Effector memory CD4-positive, alpha-beta T cell (primary cell): ENCODE measurements around the gene KPNA4.

Experiments used
- DNase-seq, 3 donors: peaks; one replicate each; pipeline ENCODE4 v3.0.0-alpha.2; 2020
- H3K27ac ChIP-seq: 2 replicates; pipeline ENCODE4 v1.7.0; 2013; ENCODE audit warnings: mild to moderate bottlenecking, low read length, moderate library complexity; ENCODE audit not compliant: insufficient read depth, poor library complexity, severe bottlenecking
- H3K27me3 ChIP-seq: replicated peaks from 2 replicates; pipeline ENCODE4 v1.7.0; 2013; ENCODE audit warnings: mild to moderate bottlenecking, low read length; ENCODE audit not compliant: insufficient read depth, control insufficient read depth, poor library complexity, severe bottlenecking
- H3K36me3 ChIP-seq: 2 replicates; pipeline ENCODE4 v1.7.0; 2013; ENCODE audit warnings: mild to moderate bottlenecking, low read length, moderate library complexity; ENCODE audit not compliant: control insufficient read depth, insufficient read depth
- H3K4me1 ChIP-seq: 2 replicates; pipeline ENCODE4 v1.7.0; 2013; ENCODE audit warnings: low read length, mild to moderate bottlenecking; ENCODE audit not compliant: control insufficient read depth, insufficient read depth, poor library complexity, severe bottlenecking
- H3K4me3 ChIP-seq: 2 replicates; pipeline ENCODE4 v1.7.0; 2013; ENCODE audit warnings: low read length, low read depth, mild to moderate bottlenecking; ENCODE audit not compliant: insufficient read depth, poor library complexity, severe bottlenecking
- H3K9me3 ChIP-seq: 2 replicates; pipeline ENCODE4 v1.7.0; 2013; ENCODE audit warnings: mild to moderate bottlenecking, low read length, moderate library complexity; ENCODE audit not compliant: control insufficient read depth

KPNA4 gene

DNA sequence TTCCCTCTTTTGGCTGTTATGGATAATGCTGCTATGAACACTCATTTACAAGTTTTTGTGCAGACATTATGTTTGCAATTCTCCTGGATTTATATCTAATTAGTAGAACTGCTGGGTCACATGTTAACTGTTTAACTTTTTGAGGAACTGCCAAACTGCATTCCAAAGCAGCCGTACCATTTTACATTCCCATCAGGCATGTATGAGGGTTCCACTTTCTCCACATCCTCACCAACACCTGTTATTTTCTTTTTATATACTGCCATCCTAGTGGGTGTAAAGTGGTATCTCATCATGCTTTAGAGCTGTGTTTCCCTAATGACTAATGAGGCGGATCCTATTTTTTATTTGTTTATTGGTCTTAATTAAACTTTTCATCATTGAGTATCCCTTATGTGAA is 9.2 kb downstream of the KPNA4 start:
- Histone ChIP-seq H3K27me3 (no peaks in the 10 kb centered on the region), H3K36me3 (no peaks in the 10 kb centered on the region), H3K4me3 (no peak overlapping the region), H3K27ac (no peak overlapping the region), H3K9me3 (no peaks in the 10 kb centered on the region), H3K4me1 (peaks cover under 1% of the 10 kb centered on the region)
- DNase-seq = no peak

DNA sequence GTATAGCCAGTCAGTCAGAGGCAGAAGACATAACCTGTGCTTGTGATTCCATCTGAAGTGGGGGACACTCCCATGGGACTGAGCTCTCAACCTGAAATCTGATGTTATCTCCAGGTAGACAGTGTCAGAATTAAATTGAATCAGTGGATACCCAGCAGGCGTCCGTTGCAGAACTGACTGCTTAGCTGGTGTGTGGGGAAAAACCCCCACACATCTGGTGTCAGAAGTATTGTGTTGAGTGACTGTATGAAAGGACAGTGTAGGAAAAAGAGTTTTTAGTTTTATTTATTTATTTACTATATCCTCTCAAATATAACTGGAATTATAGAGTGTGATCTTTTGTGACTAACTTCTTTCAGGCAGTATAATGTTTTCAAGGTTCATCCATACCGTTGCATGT is 10.4 kb downstream of the KPNA4 start:
- H3K27ac ChIP-seq = no peak overlapping the region
- no peak overlapping the region for H3K4me3 ChIP-seq
- no peaks in the 10 kb centered on the region for H3K4me1 ChIP-seq

DNA sequence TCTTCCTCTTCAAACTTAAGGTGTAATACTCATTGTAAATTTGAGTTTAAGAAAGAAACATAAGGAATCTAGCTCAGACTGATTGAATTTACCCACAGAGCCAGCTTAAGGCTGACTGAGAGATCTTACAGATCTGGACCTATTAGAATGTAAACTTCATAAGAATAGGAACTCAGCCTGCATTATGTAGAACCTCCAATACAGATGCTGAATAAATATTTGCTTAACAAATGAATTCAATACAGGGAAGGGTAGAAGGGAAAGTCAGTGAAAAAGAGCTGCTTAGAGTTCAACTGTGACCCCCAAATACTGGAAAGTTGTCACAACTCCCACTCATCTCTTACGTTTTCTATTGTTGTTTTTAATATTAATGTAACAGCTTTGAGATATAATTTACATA is 11.5 kb downstream of the KPNA4 start:
- Histone ChIP-seq H3K4me3 (no peak overlapping the region), H3K9me3 (no peaks in the 10 kb centered on the region), H3K36me3 (no peaks in the 10 kb centered on the region), H3K27ac (no peak overlapping the region), H3K4me1 (no peaks in the 10 kb centered on the region), H3K27me3 (no peaks in the 10 kb centered on the region)
- DNase-seq = no peak

More for the DNA sequence above, 10.4 kb downstream of the KPNA4 start:
- no peak for DNase-seq
- Histone ChIP-seq H3K27me3 (no peaks in the 10 kb centered on the region), H3K36me3 (no peaks in the 10 kb centered on the region), H3K9me3 (no peaks in the 10 kb centered on the region)

DNA sequence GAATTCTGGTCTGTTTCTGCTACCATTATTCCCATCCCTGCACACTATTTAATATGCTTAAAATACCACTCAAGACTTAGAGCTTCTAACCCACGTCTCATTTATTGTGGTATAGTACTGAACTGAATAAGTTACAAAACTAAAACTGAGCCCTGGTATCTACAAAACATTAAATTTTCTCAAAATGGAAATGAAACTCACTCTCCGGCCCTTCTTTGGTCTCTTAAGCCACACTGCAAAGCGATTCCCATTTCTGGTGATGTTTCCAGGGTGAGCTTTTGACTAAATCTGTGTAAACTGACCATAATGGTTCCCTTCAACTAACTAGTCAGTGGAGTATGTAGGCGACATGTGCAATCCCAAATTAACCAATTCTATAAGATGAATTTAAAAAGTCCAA is 18.6 kb downstream of the KPNA4 start:
- Histone ChIP-seq H3K4me3 (no peak overlapping the region), H3K27ac (no peak overlapping the region), H3K36me3 (no peaks in the 10 kb centered on the region), H3K9me3 (no peaks in the 10 kb centered on the region), H3K27me3 (no peaks in the 10 kb centered on the region), H3K4me1 (no peaks in the 10 kb centered on the region)
- DNase-seq = no peak

DNA sequence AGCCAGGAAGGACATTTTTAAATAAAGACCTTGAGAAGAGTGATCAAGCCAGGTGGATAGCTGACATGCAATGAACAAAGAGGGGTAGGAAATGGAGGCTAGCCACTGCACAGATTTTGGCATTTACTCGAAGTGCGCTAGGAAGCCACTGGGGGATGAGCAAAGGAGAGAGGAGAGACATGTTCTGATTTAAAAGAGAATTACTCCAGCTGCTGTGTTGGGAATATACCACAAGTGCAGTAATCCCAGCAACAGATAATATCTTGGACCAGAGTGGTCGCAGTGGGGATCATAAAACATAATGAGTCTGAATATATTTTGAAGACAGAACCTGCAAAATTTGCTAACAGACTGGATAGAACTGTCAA is 19.9 kb downstream of the KPNA4 start:
- peaks cover 3% of the 10 kb centered on the region for H3K4me1 ChIP-seq

DNA sequence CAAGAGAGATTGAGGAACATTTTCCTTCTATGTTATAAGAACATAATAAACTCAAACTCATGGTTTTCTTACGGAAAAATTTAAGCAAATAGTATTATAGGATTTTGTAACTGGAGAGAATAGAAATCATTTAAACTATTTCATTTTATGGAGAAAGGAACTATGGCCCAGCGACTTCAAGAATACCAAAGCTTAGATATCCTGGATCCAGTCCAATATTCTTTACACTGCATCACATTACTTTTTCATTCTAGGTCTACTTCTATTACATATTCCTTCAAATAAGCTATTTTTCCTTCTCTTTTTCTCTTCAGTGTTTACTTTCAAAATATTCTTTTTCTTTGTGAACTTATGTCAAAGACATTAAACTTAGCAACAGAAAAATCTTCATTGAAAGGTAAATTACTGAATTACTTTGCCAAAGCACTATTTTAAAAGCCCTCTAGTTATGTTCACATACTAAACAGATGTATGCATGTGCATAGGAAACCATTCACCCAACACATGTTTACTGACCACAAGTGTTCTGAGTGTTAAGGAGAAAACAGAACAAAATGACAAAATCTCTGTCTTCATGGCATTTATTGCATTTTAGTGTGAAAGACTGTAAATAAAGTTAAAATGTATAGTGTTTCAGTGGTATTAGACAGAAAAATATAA is 20.4 kb downstream of the KPNA4 start:
- H3K9me3 ChIP-seq = no peaks in the 10 kb centered on the region
- H3K4me3 ChIP-seq = no peak overlapping the region
- no peaks in the 10 kb centered on the region for H3K27me3 ChIP-seq
- no peaks in the 10 kb centered on the region for H3K36me3 ChIP-seq
- H3K27ac ChIP-seq = no peak overlapping the region
- H3K4me1 ChIP-seq = peaks cover 4% of the 10 kb centered on the region
- no peak for DNase-seq

More for the DNA sequence above, 19.9 kb downstream of the KPNA4 start:
- no peaks in the 10 kb centered on the region for H3K27me3 ChIP-seq
- H3K4me3 ChIP-seq = no peak overlapping the region
- no peaks in the 10 kb centered on the region for H3K9me3 ChIP-seq
- no peak for DNase-seq
- H3K27ac ChIP-seq = no peak overlapping the region
- no peaks in the 10 kb centered on the region for H3K36me3 ChIP-seq

DNA sequence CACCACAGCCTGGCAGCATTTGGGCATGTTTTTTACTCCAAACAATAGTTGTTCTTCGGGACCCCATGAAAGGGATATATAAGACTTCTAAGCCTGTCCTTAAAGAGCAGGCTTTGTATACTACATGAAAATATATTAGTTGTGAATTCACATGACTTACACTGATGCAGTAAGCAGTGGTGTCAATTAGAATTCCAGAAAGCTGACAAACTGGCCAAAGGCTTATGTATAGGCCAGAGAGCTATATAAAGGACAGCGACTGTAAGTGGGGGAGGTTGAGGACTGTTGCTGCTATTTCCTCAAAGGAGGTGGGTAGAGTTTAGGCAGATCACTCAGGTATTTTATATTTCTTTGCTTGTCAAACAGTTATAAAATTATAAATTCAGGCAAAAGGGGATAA is 24.8 kb downstream of the KPNA4 start:
- DNase-seq = no peak
- no peaks in the 10 kb centered on the region for H3K27me3 ChIP-seq
- no peak overlapping the region for H3K4me3 ChIP-seq
- H3K4me1 ChIP-seq = peaks cover 4% of the 10 kb centered on the region
- no peak overlapping the region for H3K27ac ChIP-seq
- no peaks in the 10 kb centered on the region for H3K36me3 ChIP-seq
- H3K9me3 ChIP-seq = no peaks in the 10 kb centered on the region

DNA sequence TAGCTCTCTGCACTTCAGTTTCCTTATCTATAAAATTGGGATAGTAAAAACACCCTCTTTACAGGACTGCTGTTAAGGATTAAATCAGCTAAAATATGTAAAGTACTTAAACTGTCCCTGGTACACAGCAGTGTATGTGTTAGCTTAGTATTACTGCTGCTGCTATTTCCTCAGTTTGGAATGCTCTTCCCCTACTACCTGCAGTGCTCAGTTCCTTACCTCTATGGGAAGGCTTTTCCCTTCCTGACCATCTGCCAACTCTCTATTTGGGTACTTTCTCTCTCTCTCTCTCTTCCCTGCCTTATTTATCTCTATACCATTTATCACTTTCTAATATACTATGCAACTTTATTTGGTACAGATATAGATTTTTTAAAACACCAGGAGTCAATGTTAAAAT is 26.5 kb downstream of the KPNA4 start:
- no peaks in the 10 kb centered on the region for H3K27me3 ChIP-seq
- peaks cover 4% of the 10 kb centered on the region for H3K4me1 ChIP-seq
- H3K27ac ChIP-seq = no peak overlapping the region
- no peaks in the 10 kb centered on the region for H3K9me3 ChIP-seq
- DNase-seq = no peak
- H3K36me3 ChIP-seq = peaks cover 8% of the 10 kb centered on the region
- no peak overlapping the region for H3K4me3 ChIP-seq

DNA sequence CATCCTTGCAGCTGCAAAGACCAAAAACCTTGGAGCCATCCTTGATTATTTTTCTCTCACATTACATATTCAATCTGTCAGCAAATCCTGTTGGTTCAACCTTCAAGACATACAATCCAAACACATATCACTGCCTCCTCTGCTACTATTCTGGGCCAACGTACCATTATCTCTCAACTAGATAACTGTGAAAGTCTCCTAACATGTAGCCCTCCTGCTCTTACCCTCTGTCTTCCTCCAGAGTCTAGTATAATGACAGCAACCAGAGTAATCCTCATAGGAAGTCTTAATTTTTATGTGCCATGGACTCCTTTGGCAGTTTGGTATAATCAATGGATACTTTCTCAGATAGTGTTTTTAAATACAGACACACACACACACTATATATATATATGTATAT is 27.6 kb downstream of the KPNA4 start:
- no peak overlapping the region for H3K27ac ChIP-seq
- peaks cover 9% of the 10 kb centered on the region for H3K36me3 ChIP-seq
- no peaks in the 10 kb centered on the region for H3K9me3 ChIP-seq

DNA sequence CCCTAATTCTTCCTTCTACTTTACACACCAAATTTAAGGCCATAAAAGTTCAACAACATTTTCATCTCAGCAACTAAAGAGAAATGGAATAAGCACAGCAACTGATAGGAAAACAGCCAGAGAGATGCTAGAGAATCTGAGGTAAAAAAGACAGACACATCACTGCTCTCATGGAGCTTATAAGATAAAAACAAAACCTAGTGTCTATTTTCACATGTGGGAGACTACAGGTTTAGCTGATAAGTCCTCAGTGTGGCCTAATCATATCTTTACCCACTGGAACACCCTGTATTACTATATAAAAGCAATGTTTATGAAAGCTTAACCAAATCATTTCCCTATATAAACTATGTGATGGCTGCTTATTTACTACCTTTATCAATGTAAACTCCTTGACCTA is 33.0 kb downstream of the KPNA4 start:
- no peak for DNase-seq
- no peak overlapping the region for H3K4me3 ChIP-seq
- no peaks in the 10 kb centered on the region for H3K27me3 ChIP-seq
- peaks cover 36% of the 10 kb centered on the region for H3K36me3 ChIP-seq
- no peaks in the 10 kb centered on the region for H3K4me1 ChIP-seq
- no peak overlapping the region for H3K27ac ChIP-seq
- H3K9me3 ChIP-seq = no peaks in the 10 kb centered on the region

More for the DNA sequence above, 27.6 kb downstream of the KPNA4 start:
- DNase-seq = no peak
- Histone ChIP-seq H3K27me3 (no peaks in the 10 kb centered on the region), H3K4me3 (no peak overlapping the region), H3K4me1 (peaks cover 4% of the 10 kb centered on the region)
